Heart left ventricle (tissue), 16 donors: ENCODE measurements around the gene DNM2. TPM values are rescaled to one million over a fixed set of nuclear protein-coding genes. Genes with fewer than 3 reads are reported as not detected.
"Not testable (repeated sequence)": the region's sequence is repeated elsewhere in the genome, so short reads cannot be mapped to it uniquely, and the experiment has no call there.

ENCODE experiments used
- ATAC-seq, 4 donors: fragments of 200-7000 bp; cut with Tn5 transposase; one replicate each; pipeline ENCODE4 v1.9.1; 2020 to 2022; ENCODE audit warnings: moderate library complexity in 4 of 4, mild to moderate bottlenecking in 3 of 4, moderate number of reproducible peaks in 1 of 4
- DNase-seq, 5 donors: peaks; one replicate each; pipeline ENCODE4 v3.0.0-alpha.2; 2020
- H3K27ac ChIP-seq, 12 donors: fragments of 200-600 bp; sonication (generic) in 4 of 12; one replicate each; pipeline versions ENCODE4 v1.5.0 to v1.8.0; 2016 to 2022; ENCODE audit warnings: mild to moderate bottlenecking in 2 of 12
- H3K27me3 ChIP-seq, 9 donors: fragments of 200-600 bp; sonication (generic) in 2 of 9; one replicate each; pipeline versions ENCODE4 v1.5.1 to v1.8.0; 2016 to 2022; ENCODE audit warnings: mild to moderate bottlenecking in 3 of 9
- H3K36me3 ChIP-seq, 9 donors: fragments of 200-600 bp; sonication (generic) in 2 of 9; one replicate each; pipeline versions ENCODE4 v1.5.0 to v1.8.0; 2018 to 2022; ENCODE audit warnings: mild to moderate bottlenecking in 2 of 9
- H3K4me1 ChIP-seq, 12 donors: fragments of 200-600 bp; sonication (generic) in 4 of 12; one replicate each; pipeline versions ENCODE4 v1.5.0 to v1.8.0; 2016 to 2022; ENCODE audit warnings: mild to moderate bottlenecking in 3 of 12
- H3K4me3 ChIP-seq, 12 donors: fragments of 200-600 bp; sonication (generic) in 4 of 12; one replicate each; pipeline versions ENCODE4 v1.5.0 to v1.8.0; 2017 to 2022; ENCODE audit warnings: mild to moderate bottlenecking in 9 of 12, moderate library complexity in 4 of 12
- H3K9me3 ChIP-seq, 12 donors: fragments of 200-600 bp; sonication (generic) in 4 of 12; one replicate each; pipeline versions ENCODE4 v1.5.0 to v1.8.0; 2016 to 2022; ENCODE audit warnings: mild to moderate bottlenecking in 1 of 12
- POLR2A ChIP-seq, 2 donors: fragments of 450-650 bp; IDR thresholded peaks; one replicate each; pipeline ENCODE4 v1.6.1; 2017; ENCODE audit warnings: antibody characterized with exemption in 2 of 2, mild to moderate bottlenecking in 2 of 2, moderate library complexity in 2 of 2
- WGBS, 4 donors: extraction: QIAGEN DNeasy Blood & Tissue Kit in 2 of 4; methylation state at CpG; one replicate each; pipeline versions ENCODE4 v1.1.5 to v1.1.7; 2013 to 2018; 5-methylcytosine and 5-hydroxymethylcytosine counted together
- intact Hi-C, 10 donors: fragments of 100-400 bp; cut with DNase I; formaldehyde crosslinking; loops; one replicate each; pipeline versions ENCODE4 v1.11.1 to v1.14.2; 2022
- polyA plus RNA-seq, 2 donors: library from polyadenylated mRNA; stranded (reverse); fragments of 200-250 nt; gene quantifications; one replicate each; pipeline ENCODE4 v1.2.3, GENCODE V29; 2013
- total RNA-seq, 9 donors: library from RNA; depleted of rRNA in 2 of 9; stranded (reverse); fragments of >200 nt in 2 of 9; fragmentation: NEBNext Ultra II Directional in 3 of 9; extraction: Animal tissue kit (Norgen Biotek cat#: 25700) in 3 of 9; gene quantifications; one replicate each; pipeline versions ENCODE4 v1.1.0 to v1.2.4, GENCODE V29; 2016 to 2023
- TF ChIP-seq, protein P1 (sequence below), 12 donors: fragments of 200-600 bp; sonication (generic) in 4 of 12; IDR thresholded peaks; one replicate each; pipeline versions ENCODE4 v1.5.0 to v1.8.0; 2018 to 2022; ENCODE audit warnings: antibody characterized with exemption in 12 of 12, mild to moderate bottlenecking in 5 of 12
- donor health status: ischemic (EF 13 %, LVEDD 7.1; RV severe dilation, severe dysfunction).
- donor health status: healthy with polysubstance abuse.
- donor health status: DM: no; HTN: yes; CAD: no.
- donor health status: DM: no; HTN: no; CAD: no.
- donor health status: ischemic (EF 25% LVEDD 6.9; RV normal size, moderate dysfunction).
- donor health status: ischemic (EF 25% LVEDD 5.7; RV mildly dilated, moderate dysfunction).
- donor health status: healthy.
- donor health status: DM: yes; HTN: yes; CAD: no.
- donor health status: ischemic (EF 35%, LVEDD 5.7; RV mildly dilated, moderate dysfunction).
- donor health status: nonischemic (EF 11% LVEDD 7.7; RV severe dilation, severe dysfunction).
- donor health status: DM: yes; HTN: yes; CAD: no.
- donor health status: PGD.
- donor health status: ischemic (EF 29% LVEDD 5.4; RV normal size, mild dysfunction).
- donor health status: nonischemic (EF 23%, LVEDD 6.1; RV moderate dilation, normal function).

DNM2 gene
- total and polyA plus RNA-seq, 11 donors, result 98.9 to 204 (median 131) TPM

DNA sequence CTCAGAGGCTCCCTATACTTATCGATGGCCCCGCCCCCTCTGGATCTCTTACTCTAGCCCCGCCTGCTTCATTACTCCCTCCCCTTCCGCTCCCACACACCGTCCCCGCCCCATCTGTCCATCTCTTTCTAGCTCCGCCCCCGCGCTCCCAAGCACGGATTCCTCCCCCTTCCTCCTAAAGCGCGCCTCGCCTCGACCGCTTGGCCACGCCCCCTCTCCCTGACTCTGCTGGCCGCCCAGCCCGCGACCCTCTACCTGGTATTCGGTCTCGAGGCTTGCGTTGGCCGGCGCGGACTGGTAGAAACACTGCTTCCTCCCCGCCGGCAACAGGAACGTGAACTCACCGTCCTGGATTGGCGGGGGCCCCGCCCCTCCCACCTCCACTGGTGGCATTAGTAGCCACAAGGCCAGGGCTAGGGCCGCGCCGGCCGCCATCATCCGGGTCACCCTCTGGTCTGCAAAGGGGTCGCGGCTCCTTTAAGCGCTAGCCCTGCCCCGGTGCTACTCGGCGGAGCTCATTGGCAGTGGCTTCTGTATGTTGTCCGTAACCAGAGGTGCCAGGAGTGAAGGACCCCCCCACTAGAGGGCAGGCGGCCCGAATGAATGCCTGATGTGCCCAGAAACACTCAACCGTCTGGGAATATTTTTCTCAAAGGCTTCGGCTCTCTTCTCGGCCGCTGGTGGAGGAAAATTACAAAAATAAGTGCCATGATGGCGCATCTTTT lies 118.0 kb downstream of the DNM2 start, which contains the start of gene TMED1:
TMED1 (minus strand) TSS at position 459 of the 725 bp plus-strand sequence; CDS start at position 438, 21 bp downstream.
- intact Hi-C loops, result loop anchor here in 3 of 10 donors (1.0 to 2.0 kb wide), 3 partner anchors 35 to 119 kb away; partner anchors contain the start of gene CARM1 (in 3 of the 3)
- H3K36me3 ChIP-seq, result peaks cover 0 to 38% (median 28%) of the 10 kb centered on the region in 9 donors
- ATAC-seq, result peak; percentile 92 to 95 (median 94)
- peak; percentile 98 to 100 (median 99) for DNase-seq
- TF ChIP-seq POLR2A (IDR thresholded peaks at IDR 0.05), result peak in 1 of 2 donors; percentile 50
- TF ChIP-seq, protein P1, sequence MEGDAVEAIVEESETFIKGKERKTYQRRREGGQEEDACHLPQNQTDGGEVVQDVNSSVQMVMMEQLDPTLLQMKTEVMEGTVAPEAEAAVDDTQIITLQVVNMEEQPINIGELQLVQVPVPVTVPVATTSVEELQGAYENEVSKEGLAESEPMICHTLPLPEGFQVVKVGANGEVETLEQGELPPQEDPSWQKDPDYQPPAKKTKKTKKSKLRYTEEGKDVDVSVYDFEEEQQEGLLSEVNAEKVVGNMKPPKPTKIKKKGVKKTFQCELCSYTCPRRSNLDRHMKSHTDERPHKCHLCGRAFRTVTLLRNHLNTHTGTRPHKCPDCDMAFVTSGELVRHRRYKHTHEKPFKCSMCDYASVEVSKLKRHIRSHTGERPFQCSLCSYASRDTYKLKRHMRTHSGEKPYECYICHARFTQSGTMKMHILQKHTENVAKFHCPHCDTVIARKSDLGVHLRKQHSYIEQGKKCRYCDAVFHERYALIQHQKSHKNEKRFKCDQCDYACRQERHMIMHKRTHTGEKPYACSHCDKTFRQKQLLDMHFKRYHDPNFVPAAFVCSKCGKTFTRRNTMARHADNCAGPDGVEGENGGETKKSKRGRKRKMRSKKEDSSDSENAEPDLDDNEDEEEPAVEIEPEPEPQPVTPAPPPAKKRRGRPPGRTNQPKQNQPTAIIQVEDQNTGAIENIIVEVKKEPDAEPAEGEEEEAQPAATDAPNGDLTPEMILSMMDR (IDR thresholded peaks at IDR 0.05), result peak in 11 of 12 donors; percentile 12 to 58 (median 31)
- peaks cover 0 to 8% (median 0%) of the 10 kb centered on the region in 12 donors for H3K9me3 ChIP-seq
- peaks cover 0 to 16% (median 9%) of the 10 kb centered on the region in 12 donors for H3K4me1 ChIP-seq
- H3K27ac ChIP-seq, result peak within 1 kb of the TSS; percentile 94 to 100 (median 98)
- peak within 1 kb of the TSS; percentile 37 to 96 (median 74) for H3K4me3 ChIP-seq
- no peaks in the 10 kb centered on the region for H3K27me3 ChIP-seq
- WGBS, 4 donors, result 0 to 1% (median 1%) methylated on average over 46 to 50 of the region's 50 CpGs

DNA sequence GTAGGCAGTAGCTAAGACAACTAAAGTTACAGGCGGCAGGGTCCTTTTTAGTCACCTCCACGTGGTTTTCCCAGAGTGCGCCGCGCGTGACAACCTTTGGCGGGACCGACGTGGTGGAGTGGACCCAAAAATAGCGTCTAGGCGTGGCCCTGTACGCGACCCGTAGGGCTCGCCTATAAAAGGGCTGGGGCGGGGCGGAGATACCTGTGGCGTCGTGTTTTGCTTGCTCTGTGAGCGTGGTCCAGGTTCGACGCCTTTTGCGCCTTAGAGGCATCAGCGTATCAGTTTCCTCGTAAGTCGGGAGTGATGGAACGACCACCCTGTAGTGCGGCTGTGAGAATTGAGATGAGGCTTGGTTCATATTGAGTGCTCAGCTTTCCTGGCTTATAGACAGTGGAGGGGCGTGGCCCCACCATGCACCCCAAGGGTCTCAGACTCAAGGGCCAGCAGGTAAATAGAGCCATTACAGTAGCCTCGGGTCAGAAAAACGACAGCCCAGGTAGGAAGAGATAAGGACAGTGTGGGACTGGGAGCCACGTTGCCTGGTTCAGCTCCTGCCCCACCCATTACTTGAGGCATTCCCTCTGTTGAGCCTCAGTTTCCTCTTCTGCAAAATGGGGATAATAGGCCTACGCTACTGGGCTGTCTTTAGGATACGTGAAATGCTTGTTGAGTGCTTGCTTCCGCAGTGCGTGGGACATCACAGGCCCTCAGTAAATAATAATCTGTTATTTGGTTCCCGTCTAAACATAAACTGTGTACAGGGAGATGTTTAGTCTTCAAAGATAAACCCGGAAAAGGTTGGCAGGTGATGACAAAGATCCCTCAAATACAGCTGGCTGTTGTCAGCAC lies 118.8 kb downstream of the DNM2 start:
- H3K27ac ChIP-seq, result peak overlapping the region; percentile 94 to 100 (median 98)
- peaks cover 0 to 16% (median 9%) of the 10 kb centered on the region in 12 donors for H3K4me1 ChIP-seq
- ATAC-seq, result peak; percentile 49 to 60 (median 54)
- peak; percentile 86 to 93 (median 92) for DNase-seq
- peaks cover 0 to 31% (median 21%) of the 10 kb centered on the region in 9 donors for H3K36me3 ChIP-seq
- WGBS, 4 donors, result 28 to 34% (median 30%) methylated on average over 29 to 38 of the region's 38 CpGs
- peak overlapping the region in 11 of 12 donors; percentile 50 to 96 (median 75) for H3K4me3 ChIP-seq
- TF ChIP-seq, protein P1 (IDR thresholded peaks at IDR 0.05), result peak in 1 of 12 donors; percentile 2
- TF ChIP-seq POLR2A (IDR thresholded peaks at IDR 0.05), result no peak
- intact Hi-C loops, result loop anchor here in 3 of 10 donors (1.0 to 2.0 kb wide), 3 partner anchors 34 to 119 kb away; partner anchors contain the start of gene CARM1 (in 3 of the 3)
- peaks cover 0 to 8% (median 0%) of the 10 kb centered on the region in 12 donors for H3K9me3 ChIP-seq
- no peaks in the 10 kb centered on the region for H3K27me3 ChIP-seq

- Histone ChIP-seq H3K4me1 (peaks cover 0 to 16% (median 9%) of the 10 kb centered on the region in 12 donors), H3K36me3 (peaks cover 0 to 21% (median 12%) of the 10 kb centered on the region in 9 donors)
- not testable (repeated sequence) for H3K9me3 ChIP-seq, H3K4me3 ChIP-seq, H3K27me3 ChIP-seq, H3K27ac ChIP-seq, ATAC-seq, DNase-seq
- WGBS, 4 donors, result 89 to 96% (median 95%) methylated on average over 7 of the region's 7 CpGs
- intact Hi-C loops, result loop anchor here in 2 of 10 donors (2.0 kb wide), 1 partner anchor 33 kb away; the partner anchor contains the start of gene CARM1 (in 2 of the 2)
Measured at GRCh38 chr19:10837649-10838048, 119.8 kb downstream of the DNM2 start.

GRCh38 chr19:10838377-10838776 lies 120.5 kb downstream of the DNM2 start:
- H3K9me3 ChIP-seq, result peaks cover 0 to 8% (median 0%) of the 10 kb centered on the region in 12 donors
- no peak overlapping the region for H3K4me3 ChIP-seq
- peaks cover 0 to 14% (median 4%) of the 10 kb centered on the region in 9 donors for H3K36me3 ChIP-seq
- peaks cover 0 to 16% (median 9%) of the 10 kb centered on the region in 12 donors for H3K4me1 ChIP-seq
- ATAC-seq (no peak), DNase-seq (no peak)
- no peaks in the 10 kb centered on the region for H3K27me3 ChIP-seq
- intact Hi-C loops, result no loop called here
- TF ChIP-seq, protein P1 (IDR thresholded peaks at IDR 0.05), result no peak
- no peak for TF ChIP-seq POLR2A (IDR thresholded peaks at IDR 0.05)
- H3K27ac ChIP-seq, result no peak overlapping the region
- 88 to 93% (median 90%) methylated on average over 11 of the region's 11 CpGs for WGBS, 4 donors
